GM19240 (cell line): ENCODE results near the gene GRB10.
"Not testable (repeated sequence)": the region's sequence is repeated elsewhere in the genome, so short reads cannot be mapped to it uniquely, and the experiment has no call there.

ENCODE experiments used
- DNase-seq: peaks from one replicate; pipeline ENCODE4 v3.0.0; 2011; ENCODE audit warnings: low spot score; ENCODE audit not compliant: insufficient read length

GRB10 gene

GRCh38 chr7:50779427-50779826 is 3.3 kb downstream of the GRB10 start:
- no peak for DNase-seq

- DNase-seq = no peak
Observed at GRCh38 chr7:50778189-50778588, 4.5 kb downstream of the GRB10 start.

GRCh38 chr7:50775836-50776235 is 6.9 kb downstream of the GRB10 start:
- no peak for DNase-seq

- DNase-seq = no peak
Observed at GRCh38 chr7:50775231-50775630, 7.5 kb downstream of the GRB10 start.

- DNase-seq = no peak
Observed at GRCh38 chr7:50774319-50774718, 8.4 kb downstream of the GRB10 start.

GRCh38 chr7:50773071-50773470 is 9.6 kb downstream of the GRB10 start:
- DNase-seq = not testable (repeated sequence)

- DNase-seq = no peak
Observed at GRCh38 chr7:50771120-50772002, 11.3 kb downstream of the GRB10 start.

- no peak for DNase-seq
Observed at GRCh38 chr7:50768485-50769474, 13.9 kb downstream of the GRB10 start.

GRCh38 chr7:50766849-50767207 is 15.9 kb downstream of the GRB10 start:
- no peak for DNase-seq

- DNase-seq = no peak
Observed at GRCh38 chr7:50766106-50766848, 16.4 kb downstream of the GRB10 start.

GRCh38 chr7:50762337-50762736 is 20.4 kb downstream of the GRB10 start:
- DNase-seq = no peak

- DNase-seq = no peak
Observed at GRCh38 chr7:50761713-50762112, 21.0 kb downstream of the GRB10 start.

- no peak for DNase-seq
Observed at GRCh38 chr7:50757703-50758390, 24.8 kb downstream of the GRB10 start.

- no peak for DNase-seq
Observed at GRCh38 chr7:50756180-50756579, 26.5 kb downstream of the GRB10 start.

- DNase-seq = no peak
Observed at GRCh38 chr7:50754684-50755083, 28.0 kb downstream of the GRB10 start.

- DNase-seq = no peak
Observed at GRCh38 chr7:50754241-50754640, 28.5 kb downstream of the GRB10 start.

GRCh38 chr7:50752422-50752821 is 30.3 kb downstream of the GRB10 start:
- no peak for DNase-seq

GRCh38 chr7:50751146-50751545 is 31.6 kb downstream of the GRB10 start:
- DNase-seq = no peak

GRCh38 chr7:50749896-50750295 is 32.8 kb downstream of the GRB10 start:
- DNase-seq = no peak

- DNase-seq = no peak
Observed at GRCh38 chr7:50748472-50748871, 34.2 kb downstream of the GRB10 start.

- DNase-seq = no peak
Observed at GRCh38 chr7:50745835-50746234, 36.9 kb downstream of the GRB10 start.
